C4-2B (cell line): ENCODE data around the gene JAG2.

Experiments used
- ZFX ChIP-seq: fragments of 450-650 bp; IDR thresholded peaks from 2 replicates; pipeline ENCODE4 v1.6.1; 2017
- TF ChIP-seq, protein P1 (sequence below): fragments of 450-650 bp; conservative IDR thresholded peaks from 2 replicates; pipeline ENCODE4 v1.5.1; 2017; ENCODE audit warnings: mild to moderate bottlenecking

DNA sequence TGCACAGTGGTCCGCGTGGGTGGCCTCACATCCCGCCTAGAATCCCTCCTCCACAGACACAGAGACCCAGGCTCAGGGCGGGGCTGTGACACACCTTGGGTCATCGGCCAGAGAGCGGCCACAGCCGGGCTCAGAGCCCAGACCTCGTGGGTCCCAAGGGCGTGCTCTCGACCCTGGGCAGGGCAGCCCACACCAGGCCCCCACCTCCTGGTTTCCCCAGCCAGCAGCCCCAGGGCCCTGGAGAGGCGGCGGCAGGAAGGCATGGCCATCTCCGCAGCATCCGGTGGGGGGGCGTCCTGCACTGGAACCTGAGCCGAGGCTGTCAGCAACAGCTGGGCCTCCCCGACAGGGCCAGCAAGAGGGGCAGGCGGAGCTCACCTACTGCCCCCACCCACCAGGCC is 15.2 kb downstream of the JAG2 start:
- TF ChIP-seq, protein P1, sequence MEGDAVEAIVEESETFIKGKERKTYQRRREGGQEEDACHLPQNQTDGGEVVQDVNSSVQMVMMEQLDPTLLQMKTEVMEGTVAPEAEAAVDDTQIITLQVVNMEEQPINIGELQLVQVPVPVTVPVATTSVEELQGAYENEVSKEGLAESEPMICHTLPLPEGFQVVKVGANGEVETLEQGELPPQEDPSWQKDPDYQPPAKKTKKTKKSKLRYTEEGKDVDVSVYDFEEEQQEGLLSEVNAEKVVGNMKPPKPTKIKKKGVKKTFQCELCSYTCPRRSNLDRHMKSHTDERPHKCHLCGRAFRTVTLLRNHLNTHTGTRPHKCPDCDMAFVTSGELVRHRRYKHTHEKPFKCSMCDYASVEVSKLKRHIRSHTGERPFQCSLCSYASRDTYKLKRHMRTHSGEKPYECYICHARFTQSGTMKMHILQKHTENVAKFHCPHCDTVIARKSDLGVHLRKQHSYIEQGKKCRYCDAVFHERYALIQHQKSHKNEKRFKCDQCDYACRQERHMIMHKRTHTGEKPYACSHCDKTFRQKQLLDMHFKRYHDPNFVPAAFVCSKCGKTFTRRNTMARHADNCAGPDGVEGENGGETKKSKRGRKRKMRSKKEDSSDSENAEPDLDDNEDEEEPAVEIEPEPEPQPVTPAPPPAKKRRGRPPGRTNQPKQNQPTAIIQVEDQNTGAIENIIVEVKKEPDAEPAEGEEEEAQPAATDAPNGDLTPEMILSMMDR, result no peak
- TF ChIP-seq ZFX, result no peak
